GM12878 (cell line): Measurements from ENCODE around the gene KDM4F. TPM values are rescaled to one million over a fixed set of nuclear protein-coding genes. Genes with fewer than 3 reads are reported as not detected.

Experiments
- ATAC-seq: fragments of 200-7000 bp; cut with Tn5 transposase; 3 replicates; pipeline ENCODE4 v1.9.1; 2020; ENCODE audit warnings: mild to moderate bottlenecking, moderate library complexity
- BruUV-seq: library from RNA; stranded (reverse); fragments of 400-500 nt; replicated peaks from 2 replicates; lab custom pipeline; 2021; lab: Mats Ljungman, UMichigan
- CTCF ChIA-PET: fragments of 300-600 bp; sonication (Branson Sonifier 250); formaldehyde crosslinking; extraction: SDS; loops from one replicate; lab custom pipeline; 2021; ENCODE audit warnings: inconsistent platforms; lab: Yijun Ruan, JAX
- POLR2A ChIA-PET: fragments of 350-600 bp; formaldehyde crosslinking; extraction: SDS; loops from one replicate; lab custom pipeline; 2021; ENCODE audit warnings: inconsistent platforms; lab: Charles Lee
- RAD21 ChIA-PET: fragments of 300-600 bp; sonication (Branson Sonifier 250); formaldehyde crosslinking; loops from one replicate; lab custom pipeline; 2023; ENCODE audit warnings: antibody characterized with exemption; ENCODE audit not compliant: unreplicated experiment; lab: Charles Lee
- SMC1A ChIA-PET: fragments of 300-600 bp; sonication (Branson Sonifier 250); formaldehyde crosslinking; loops from one replicate; lab custom pipeline; 2023; ENCODE audit not compliant: unreplicated experiment, uncharacterized antibody; lab: Charles Lee
- DNase-seq: peaks from one replicate; pipeline ENCODE4 v3.0.0-alpha.2; 2011; ENCODE audit warnings: low read depth, low spot score
- FAIRE-seq: peaks from 3 replicates; lab custom pipeline; 2011; peaks lifted over from hg19 to GRCh38; lab: Jason Lieb, UNC
- H2AFZ ChIP-seq: 2 replicates; pipeline ENCODE4 v1.6.0; 2011; ENCODE audit warnings: low read depth, low read length, control low read depth; ENCODE audit not compliant: control insufficient read depth
- H3K27ac ChIP-seq: 2 replicates; pipeline ENCODE4 v1.5.1; 2011; ENCODE audit warnings: control low read depth; ENCODE audit not compliant: control insufficient read depth, insufficient read depth
- H3K27me3 ChIP-seq, 2 experiments: replicated peaks in 1 of 2; 2 replicates each; pipeline versions ENCODE4 v1.6.0 to v1.6.1; 2011; ENCODE audit warnings: low read length in 1 of 2; ENCODE audit not compliant: control insufficient read depth in 2 of 2, insufficient read depth in 2 of 2
- H3K36me3 ChIP-seq, 2 experiments: 2 replicates each; pipeline ENCODE4 v1.5.1; 2011; ENCODE audit warnings: low read length in 1 of 2; ENCODE audit not compliant: control insufficient read depth in 2 of 2, insufficient read depth in 2 of 2
- H3K4me1 ChIP-seq: 2 replicates; pipeline ENCODE4 v1.6.1; 2011; ENCODE audit warnings: mild to moderate bottlenecking, low read length, moderate library complexity, mixed read lengths; ENCODE audit not compliant: control insufficient read depth, insufficient read depth
- H3K4me2 ChIP-seq: 2 replicates; pipeline ENCODE4 v1.6.0; 2011; ENCODE audit warnings: control low read depth; ENCODE audit not compliant: control insufficient read depth, insufficient read depth
- H3K4me3 ChIP-seq: fragments of 200-600 bp; sonication (generic); 2 replicates; pipeline ENCODE4 v1.5.1; 2016
- H3K79me2 ChIP-seq: 2 replicates; pipeline ENCODE4 v1.6.0; 2011; ENCODE audit warnings: low read length; ENCODE audit not compliant: control insufficient read depth, insufficient read depth
- H3K9ac ChIP-seq: 2 replicates; pipeline ENCODE4 v1.8.0; 2011; ENCODE audit warnings: low read length, control low read depth, mixed read lengths; ENCODE audit not compliant: control insufficient read depth, insufficient read depth
- H3K9me3 ChIP-seq: replicated peaks from 3 replicates; pipeline ENCODE4 v1.5.1; 2011; ENCODE audit warnings: mild to moderate bottlenecking, low read length; ENCODE audit not compliant: control insufficient read depth, insufficient read depth
- H4K20me1 ChIP-seq: 2 replicates; pipeline ENCODE4 v1.6.0; 2011; ENCODE audit not compliant: control insufficient read depth, insufficient read depth
- BMI1 ChIP-seq: fragments of 450-650 bp; IDR thresholded peaks from 2 replicates; pipeline ENCODE4 v1.6.1; 2016; ENCODE audit warnings: mild to moderate bottlenecking, moderate library complexity, borderline replicate concordance
- EED ChIP-seq: sonication (generic); IDR thresholded peaks from 2 replicates; pipeline ENCODE4 v1.6.1; 2016; ENCODE audit warnings: antibody characterized with exemption, low read depth
- ETV6 ChIP-seq, 2 experiments: fragments of 450-650 bp in 1 of 2; IDR thresholded peaks in 1 of 2; conservative IDR thresholded peaks in 1 of 2; 2 replicates each; pipeline ENCODE4 v1.6.1; 2014; ENCODE audit warnings: antibody characterized with exemption in 1 of 2, borderline replicate concordance in 1 of 2, low read depth in 1 of 2, mild to moderate bottlenecking in 1 of 2, moderate library complexity in 1 of 2
- EZH2 ChIP-seq: IDR thresholded peaks from 2 replicates; pipeline ENCODE4 v1.6.1; 2012; ENCODE audit warnings: low read depth, mild to moderate bottlenecking, control low read depth, inconsistent platforms, low read length, borderline replicate concordance; ENCODE audit not compliant: control insufficient read depth
- IKZF2 ChIP-seq, 2 experiments: fragments of 450-650 bp; IDR thresholded peaks; 2 replicates each; pipeline ENCODE4 v1.6.1; 2017; ENCODE audit warnings: mild to moderate bottlenecking in 2 of 2, moderate library complexity in 2 of 2
- JUND ChIP-seq: IDR thresholded peaks from 2 replicates; pipeline ENCODE4 v1.6.1; 2012; ENCODE audit warnings: low read depth, mild to moderate bottlenecking, low read length, improper control_type of control experiment, moderate library complexity
- RBBP5 ChIP-seq: fragments of 200-600 bp; sonication (generic); conservative IDR thresholded peaks from 2 replicates; pipeline ENCODE4 v1.6.1; 2016
- SMAD1 ChIP-seq: fragments of 450-650 bp; IDR thresholded peaks from 2 replicates; pipeline ENCODE4 v1.6.1; 2018; ENCODE audit warnings: mild to moderate bottlenecking, low read depth; ENCODE audit not compliant: partially characterized antibody
- SP1 ChIP-seq: IDR thresholded peaks from one replicate; pipeline ENCODE4 v1.6.1; 2011; ENCODE audit warnings: low read depth, low read length
- SPI1 ChIP-seq: IDR thresholded peaks from 2 replicates; pipeline ENCODE4 v1.6.1; 2011; ENCODE audit warnings: low read depth, mild to moderate bottlenecking, low read length, moderate library complexity, borderline replicate concordance; ENCODE audit not compliant: insufficient read depth
- SREBF1 ChIP-seq: IDR thresholded peaks from 2 replicates; pipeline ENCODE4 v1.6.1; 2012; ENCODE audit warnings: mild to moderate bottlenecking, low read length
- TCF12 ChIP-seq: IDR thresholded peaks from 2 replicates; pipeline ENCODE4 v1.6.1; 2011; ENCODE audit warnings: low read depth, mild to moderate bottlenecking, low read length
- WRNIP1 ChIP-seq: IDR thresholded peaks from 2 replicates; pipeline ENCODE4 v1.6.1; 2011; ENCODE audit warnings: low read depth, low read length, improper control_type of control experiment, borderline replicate concordance
- ZZZ3 ChIP-seq: IDR thresholded peaks from 2 replicates; pipeline ENCODE4 v1.6.1; 2011; ENCODE audit warnings: low read depth; ENCODE audit not compliant: control insufficient read depth, insufficient read length
- in situ Hi-C: fragments of 300-500 bp; cut with MboI; formaldehyde crosslinking; loops from 9 replicates; pipeline ENCODE4 v1.14.3; 2018; ENCODE audit warnings: mixed read lengths
- intact Hi-C: fragments of 100-400 bp; cut with micrococcal nuclease; formaldehyde crosslinking; loops from one replicate; pipeline ENCODE4 v1.14.2; 2022; ENCODE audit not compliant: unreplicated experiment
- polyA plus RNA-seq, 11 experiments: library from polyadenylated mRNA; depleted of rRNA in 4 of 11; unstranded in 6 of 11; stranded (reverse) in 5 of 11; fragments of >200 nt; fragmentation: Nextera tagmentation in 4 of 11; fragmentation: Illumina TruSeq in 1 of 11; extraction: Ambion mirVana in 4 of 11; extraction: Trizol in 1 of 11; gene quantifications; 1 replicate in 1 of 11; 2 replicates in 10 of 11; pipeline versions ENCODE4 v1.2.1 to v1.2.3, GENCODE V29; 2011 to 2016; ENCODE audit warnings: inconsistent platforms in 2 of 11, missing spikeins in 2 of 11, low read depth in 1 of 11
- total RNA-seq, 4 experiments: library from RNA; depleted of rRNA in 3 of 4; stranded (reverse); fragments of >200 nt in 3 of 4; fragmentation: Illumina TruSeq in 1 of 4; extraction: Trizol in 1 of 4; gene quantifications; 2 replicates each; pipeline versions ENCODE4 v1.2.1 to v1.2.3, GENCODE V29; 2013 to 2021

KDM4F gene
- total and polyA plus RNA-seq, 10 of the 15 experiments (the other 5 are each of a cell fraction or from before 2014, with no cell fraction given): not detected

DNA sequence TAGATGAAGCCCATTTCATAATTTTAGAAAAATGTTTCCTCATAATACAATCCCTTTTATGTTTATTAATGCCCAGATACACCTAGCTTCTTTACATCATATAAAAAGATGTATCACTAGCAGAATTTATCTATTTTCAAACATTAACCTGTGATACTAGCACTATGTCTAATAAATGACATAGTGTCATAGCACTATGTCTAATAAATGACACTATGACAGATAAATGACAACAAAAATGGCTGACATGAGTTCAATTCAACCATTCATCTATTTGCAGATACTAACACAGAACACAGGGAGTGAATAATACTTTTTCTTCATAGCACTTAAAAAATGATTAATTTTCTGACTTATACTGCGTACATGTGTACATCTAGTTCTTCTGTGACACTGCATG lies 43.6 kb upstream of the KDM4F start (continued):
- no peak for TF ChIP-seq ETV6 (conservative IDR thresholded peaks at IDR 0.05 in 1 of 2, IDR thresholded peaks at IDR 0.05 in 1 of 2; ENCODE audit: borderline replicate concordance in 1 of 2, low read depth in 1 of 2)
- TF ChIP-seq TCF12: no peak
- TF ChIP-seq SREBF1: no peak
- no peak for TF ChIP-seq BMI1
- TF ChIP-seq ZZZ3: no peak
- no peak for TF ChIP-seq WRNIP1
- TF ChIP-seq JUND: no peak
- no peak for TF ChIP-seq EED
- TF ChIP-seq EZH2: no peak
- TF ChIP-seq SMAD1: no peak
- TF ChIP-seq SPI1: no peak

GRCh38 chr11:95011376-95011775 lies 37.8 kb upstream of the KDM4F start:
- TF ChIP-seq RBBP5 (no peak), SP1 (no peak), SREBF1 (no peak), IKZF2 (IDR thresholded peaks at IDR 0.05) (no peak)
- TF ChIP-seq, all 136 proteins: peak for 0
- BruUV-seq: no TSS peak
- ChIA-PET SMC1A (no interaction called here), CTCF (no interaction called here), POLR2A (no interaction called here), RAD21 (no interaction called here)
- no peaks in the 10 kb centered on the region for H3K9me3 ChIP-seq
- ATAC-seq: no peak
- no peak overlapping the region for H2AFZ ChIP-seq
- FAIRE-seq: no peak
- no peaks in the 10 kb centered on the region for H3K79me2 ChIP-seq
- H3K4me3 ChIP-seq: no peak overlapping the region
- H3K36me3 ChIP-seq: no peaks in the 10 kb centered on the region
- no peaks in the 10 kb centered on the region for H4K20me1 ChIP-seq
- H3K4me1 ChIP-seq: no peaks in the 10 kb centered on the region
- no peak overlapping the region for H3K4me2 ChIP-seq
- in situ Hi-C loops: no loop called here
- H3K9ac ChIP-seq: no peak overlapping the region
- peaks cover 0 to 2% of the 10 kb centered on the region in 2 experiments; a peak in 3 of 4 replicates for H3K27me3 ChIP-seq
- intact Hi-C loops: no loop called here
- DNase-seq: no peak
- H3K27ac ChIP-seq: no peak overlapping the region
